H9 (cell line): ENCODE data around the gene LPP. TPM values are rescaled to one million over a fixed set of nuclear protein-coding genes. Genes with fewer than 3 reads are reported as not detected.

ENCODE experiments used
- DNase-seq: peaks from one replicate; pipeline ENCODE4 v3.0.0-alpha.2; 2017
- H2AFZ ChIP-seq: one replicate; pipeline ENCODE4 v1.6.1; 2013; ENCODE audit warnings: mild to moderate bottlenecking, low read length, control low read depth, moderate library complexity
- H2AK5ac ChIP-seq: 2 replicates; pipeline ENCODE4 v1.6.1; 2013; ENCODE audit warnings: low read length, control low read depth, mixed read lengths; ENCODE audit not compliant: insufficient read length
- H2BK120ac ChIP-seq: one replicate; pipeline ENCODE4 v1.6.1; 2013; ENCODE audit warnings: low read depth, mild to moderate bottlenecking, low read length, control low read depth, inconsistent platforms; ENCODE audit not compliant: poor library complexity, severe bottlenecking
- H2BK12ac ChIP-seq: 2 replicates; pipeline ENCODE4 v1.6.1; 2013; ENCODE audit warnings: low read length, control low read depth, mixed read lengths, low read depth; ENCODE audit not compliant: insufficient read length
- H2BK15ac ChIP-seq: 2 replicates; pipeline ENCODE4 v1.6.1; 2013; ENCODE audit warnings: low read depth, low read length, control low read depth
- H2BK20ac ChIP-seq: one replicate; pipeline ENCODE4 v1.6.1; 2013; ENCODE audit warnings: low read depth, mild to moderate bottlenecking, low read length, control low read depth, inconsistent platforms; ENCODE audit not compliant: poor library complexity, severe bottlenecking
- H2BK5ac ChIP-seq: 2 replicates; pipeline ENCODE4 v1.6.1; 2013; ENCODE audit warnings: low read length, control low read depth, mixed read lengths; ENCODE audit not compliant: insufficient read length
- H3K14ac ChIP-seq: 2 replicates; pipeline ENCODE4 v1.6.1; 2013; ENCODE audit warnings: low read length, control low read depth; ENCODE audit not compliant: insufficient read depth
- H3K18ac ChIP-seq: 2 replicates; pipeline ENCODE4 v1.6.1; 2013; ENCODE audit warnings: low read depth, mild to moderate bottlenecking, mixed read lengths, low read length, control low read depth; ENCODE audit not compliant: insufficient read length
- H3K23ac ChIP-seq: 2 replicates; pipeline ENCODE4 v1.6.1; 2013; ENCODE audit warnings: low read length, control low read depth, mixed read lengths, low read depth; ENCODE audit not compliant: insufficient read length
- H3K23me2 ChIP-seq: 2 replicates; pipeline ENCODE4 v1.6.1; 2013; ENCODE audit warnings: low read depth, mild to moderate bottlenecking, mixed read lengths, low read length, control low read depth; ENCODE audit not compliant: insufficient read length, poor library complexity, severe bottlenecking
- H3K27ac ChIP-seq: 2 replicates; pipeline ENCODE4 v1.5.1; 2013; ENCODE audit warnings: low read length, control low read depth, mixed read lengths, low read depth; ENCODE audit not compliant: insufficient read length
- H3K27me3 ChIP-seq: 2 replicates; pipeline ENCODE4 v1.6.1; 2013; ENCODE audit warnings: low read length, control low read depth, inconsistent platforms; ENCODE audit not compliant: insufficient read depth
- H3K4ac ChIP-seq: 2 replicates; pipeline ENCODE4 v1.6.1; 2013; ENCODE audit warnings: low read depth, mild to moderate bottlenecking, control low read depth, inconsistent platforms, low read length, moderate library complexity
- H3K4me1 ChIP-seq: 2 replicates; pipeline ENCODE4 v1.6.1; 2013; ENCODE audit warnings: low read length, control low read depth, inconsistent platforms; ENCODE audit not compliant: insufficient read depth
- H3K4me2 ChIP-seq: 2 replicates; pipeline ENCODE4 v1.6.1; 2013; ENCODE audit warnings: low read length, control low read depth, mixed read lengths; ENCODE audit not compliant: insufficient read length, insufficient read depth
- H3K56ac ChIP-seq: 2 replicates; pipeline ENCODE4 v1.6.1; 2013; ENCODE audit warnings: low read depth, mild to moderate bottlenecking, mixed read lengths, low read length, control low read depth; ENCODE audit not compliant: insufficient read length
- H3K79me1 ChIP-seq: 2 replicates; pipeline ENCODE4 v1.6.1; 2013; ENCODE audit warnings: low read depth, mild to moderate bottlenecking, moderate library complexity, low read length, control low read depth, inconsistent platforms; ENCODE audit not compliant: insufficient read depth, poor library complexity, severe bottlenecking
- H3K79me2 ChIP-seq: 2 replicates; pipeline ENCODE4 v1.6.1; 2013; ENCODE audit warnings: low read length, control low read depth, inconsistent platforms; ENCODE audit not compliant: insufficient read depth
- H3K9ac ChIP-seq: 2 replicates; pipeline ENCODE4 v1.6.1; 2013; ENCODE audit warnings: low read length, control low read depth, mixed read lengths; ENCODE audit not compliant: insufficient read length; ENCODE audit errors: extremely low read depth
- H3K9me3 ChIP-seq: one replicate; pipeline ENCODE4 v1.6.1; 2013; ENCODE audit warnings: low read depth, low read length, inconsistent platforms; ENCODE audit not compliant: control insufficient read depth
- H3T11ph ChIP-seq: one replicate; pipeline ENCODE4 v1.6.1; 2013; ENCODE audit warnings: mild to moderate bottlenecking, low read length, control low read depth, inconsistent platforms
- H4K20me1 ChIP-seq: one replicate; pipeline ENCODE4 v1.6.1; 2013; ENCODE audit not compliant: control insufficient read depth, insufficient read length, insufficient read depth
- H4K5ac ChIP-seq: 2 replicates; pipeline ENCODE4 v1.6.1; 2013; ENCODE audit warnings: low read depth, mild to moderate bottlenecking, mixed read lengths, low read length, control low read depth; ENCODE audit not compliant: insufficient read length
- H4K8ac ChIP-seq: replicated peaks from 2 replicates; pipeline ENCODE4 v1.6.1; 2013; ENCODE audit warnings: low read length, control low read depth, mixed read lengths, low read depth; ENCODE audit not compliant: insufficient read length
- H4K91ac ChIP-seq: 2 replicates; pipeline ENCODE4 v1.6.1; 2013; ENCODE audit warnings: low read depth, mild to moderate bottlenecking, moderate library complexity, mixed read lengths, low read length, control low read depth; ENCODE audit not compliant: insufficient read length
- H3K27ac Mint-ChIP-seq, 3 experiments: 2 replicates in 2 of 3; 3 replicates in 1 of 3; pipeline ENCODE4 v1.8.0; 2020 to 2021; ENCODE audit warnings: mixed read lengths in 3 of 3, mild to moderate bottlenecking in 1 of 3, moderate library complexity in 1 of 3
- H3K27me3 Mint-ChIP-seq: 2 replicates; pipeline ENCODE4 v1.8.0; 2021; ENCODE audit warnings: low read depth, mild to moderate bottlenecking, moderate library complexity, mixed read lengths
- H3K36me3 Mint-ChIP-seq, 3 experiments: 2 replicates in 2 of 3; 3 replicates in 1 of 3; pipeline ENCODE4 v1.8.0; 2020 to 2021; ENCODE audit warnings: low read depth in 3 of 3, mixed read lengths in 3 of 3; ENCODE audit not compliant: insufficient read depth in 1 of 3
- H3K4me1 Mint-ChIP-seq, 2 experiments: 2 replicates each; pipeline ENCODE4 v1.8.0; 2020; ENCODE audit warnings: mixed read lengths in 2 of 2
- H3K4me3 Mint-ChIP-seq, 2 experiments: 2 replicates in 1 of 2; 3 replicates in 1 of 2; pipeline ENCODE4 v1.8.0; 2020 to 2021; ENCODE audit warnings: mild to moderate bottlenecking in 2 of 2, mixed read lengths in 2 of 2, moderate library complexity in 1 of 2
- H3K9me3 Mint-ChIP-seq, 2 experiments: 2 replicates in 1 of 2; 3 replicates in 1 of 2; pipeline ENCODE4 v1.8.0; 2020; ENCODE audit warnings: mild to moderate bottlenecking in 2 of 2, mixed read lengths in 2 of 2, moderate library complexity in 1 of 2
- CTCF ChIP-seq: fragments of 200-600 bp; sonication (generic); conservative IDR thresholded peaks from 3 replicates; pipeline ENCODE4 v1.8.0; 2021; ENCODE audit warnings: antibody characterized with exemption, mild to moderate bottlenecking
- WGBS: extraction: QIAGEN DNeasy Blood & Tissue Kit; methylation state at CpG from one replicate; pipeline ENCODE4 v1.1.7; 2013; ENCODE audit warnings: missing lambda C conversion rate, low lambda C conversion rate, mixed read lengths; ENCODE audit not compliant: insufficient read length; ENCODE audit errors: extremely low coverage; 5-methylcytosine and 5-hydroxymethylcytosine counted together
- total RNA-seq: library from RNA; stranded (reverse); gene quantifications from 2 replicates; pipeline ENCODE4 v1.2.1, GENCODE V29; 2021

LPP gene
- total RNA-seq, 1 experiment from 2014 or later: 64.6 TPM

GRCh38 chr3:188287339-188287738 is 133.4 kb downstream of the LPP start:
- H3K79me1 ChIP-seq: no peaks in the 10 kb centered on the region
- no peak overlapping the region for H3K23ac ChIP-seq
- H3K4me3 Mint-ChIP-seq: no peak overlapping the region
- no peak overlapping the region for H4K5ac ChIP-seq
- no peak overlapping the region for H4K8ac ChIP-seq
- H2AK5ac ChIP-seq: no peak overlapping the region
- peaks cover 1% of the 10 kb centered on the region; the same call in 1 of the 2 replicates for H3K79me2 ChIP-seq
- no peak overlapping the region for H3K14ac ChIP-seq
- no peaks in the 10 kb centered on the region for H4K20me1 ChIP-seq
- no peak overlapping the region for H3K4me2 ChIP-seq
- DNase-seq: no peak
- no peaks in the 10 kb centered on the region for H3K27me3 Mint-ChIP-seq
- peaks cover 3% of the 10 kb centered on the region; the same call in 1 of the 2 replicates for H3K4me1 ChIP-seq
- H3K27me3 ChIP-seq: no peaks in the 10 kb centered on the region
- H3K27ac Mint-ChIP-seq: no peak overlapping the region
- no peak overlapping the region for H2BK12ac ChIP-seq
- H2BK5ac ChIP-seq: no peak overlapping the region
- H3K23me2 ChIP-seq: no peaks in the 10 kb centered on the region
- no peaks in the 10 kb centered on the region for H3K9me3 Mint-ChIP-seq
- H3K18ac ChIP-seq: no peak overlapping the region
- H2BK20ac ChIP-seq: no peak overlapping the region
- peaks cover 13 to 18% of the 10 kb centered on the region in 2 experiments; a peak in 3 of 4 replicates for H3K4me1 Mint-ChIP-seq
- H4K91ac ChIP-seq: no peak overlapping the region
- H3T11ph ChIP-seq: no peak overlapping the region
- H3K4ac ChIP-seq: no peak overlapping the region
- TF ChIP-seq CTCF: no peak
- no peak overlapping the region for H2BK15ac ChIP-seq
- no peak overlapping the region for H3K27ac ChIP-seq
- H3K9me3 ChIP-seq: no peaks in the 10 kb centered on the region
- WGBS: no CpG with 5 or more reads among the region's 4 CpGs
- H3K9ac ChIP-seq: no peak overlapping the region
- H3K36me3 Mint-ChIP-seq: peaks cover 0 to 4% (median 0%) of the 10 kb centered on the region in 3 experiments; a peak in 3 of 7 replicates
- H3K56ac ChIP-seq: no peak overlapping the region
- H2AFZ ChIP-seq: no peak overlapping the region
- H2BK120ac ChIP-seq: no peak overlapping the region
